Liver (tissue), 9 donors: ENCODE results near the gene KRT31. TPM values are rescaled to one million over a fixed set of nuclear protein-coding genes. Genes with fewer than 3 reads are reported as not detected.
A peak's percentile ranks its signal among the peaks of the same experiment; 100 is the strongest.
"Not testable (repeated sequence)": the region's sequence is repeated elsewhere in the genome, so short reads cannot be mapped to it uniquely, and the experiment has no call there.

Experiments
- DNase-seq: peaks from one replicate; pipeline ENCODE4 v3.0.0-alpha.2; 2017; ENCODE audit warnings: low spot score
- H3K27ac ChIP-seq, 2 donors: one replicate each; pipeline ENCODE4 v1.7.0; 2013; ENCODE audit warnings: inconsistent platforms in 2 of 2, low read length in 2 of 2, control low read depth in 1 of 2, low read depth in 1 of 2, mild to moderate bottlenecking in 1 of 2
- H3K27me3 ChIP-seq, 4 donors: one replicate each; pipeline versions ENCODE4 v1.6.1 to v1.7.0; 2013; ENCODE audit warnings: low read length in 3 of 4, inconsistent platforms in 1 of 4, mild to moderate bottlenecking in 1 of 4, moderate library complexity in 1 of 4; ENCODE audit not compliant: control insufficient read depth in 4 of 4, insufficient read depth in 4 of 4
- H3K36me3 ChIP-seq, 4 donors: one replicate each; pipeline versions ENCODE4 v1.6.1 to v1.7.0; 2013; ENCODE audit warnings: low read length in 3 of 4, mild to moderate bottlenecking in 3 of 4, low read depth in 1 of 4, moderate library complexity in 1 of 4; ENCODE audit not compliant: control insufficient read depth in 4 of 4, insufficient read depth in 3 of 4
- H3K4me1 ChIP-seq, 4 donors: one replicate each; pipeline versions ENCODE4 v1.6.1 to v1.7.0; 2013; ENCODE audit warnings: low read length in 3 of 4, mild to moderate bottlenecking in 3 of 4, moderate library complexity in 1 of 4; ENCODE audit not compliant: control insufficient read depth in 4 of 4, insufficient read depth in 4 of 4
- H3K4me3 ChIP-seq, 3 donors: one replicate each; pipeline versions ENCODE4 v1.6.1 to v1.7.0; 2013; ENCODE audit warnings: low read length in 3 of 3, control low read depth in 1 of 3, low read depth in 1 of 3, mild to moderate bottlenecking in 1 of 3
- H3K9ac ChIP-seq, 2 donors: one replicate each; pipeline ENCODE4 v1.7.0; 2013; ENCODE audit warnings: low read length in 2 of 2, mild to moderate bottlenecking in 2 of 2, moderate library complexity in 2 of 2, control low read depth in 1 of 2, low read depth in 1 of 2
- H3K9me3 ChIP-seq, 4 donors: one replicate each; pipeline versions ENCODE4 v1.6.1 to v1.7.0; 2013; ENCODE audit warnings: low read length in 3 of 4; ENCODE audit not compliant: control insufficient read depth in 4 of 4
- ATF3 ChIP-seq: IDR thresholded peaks from 2 replicates; pipeline ENCODE4 v1.6.1; 2016; ENCODE audit warnings: antibody characterized with exemption
- CTCF ChIP-seq: fragments of 150-350 bp; IDR thresholded peaks from 2 replicates; pipeline ENCODE4 v1.5.1; 2017; ENCODE audit warnings: improper control_type of control experiment, low read depth, low read length; ENCODE audit not compliant: missing input control
- EGR1 ChIP-seq, 2 donors: IDR thresholded peaks; 2 replicates each; pipeline ENCODE4 v1.6.1; 2016 to 2018; ENCODE audit warnings: antibody characterized with exemption in 2 of 2, low read depth in 2 of 2
- FOXA1 ChIP-seq: IDR thresholded peaks from 2 replicates; pipeline ENCODE4 v1.6.1; 2016; ENCODE audit warnings: antibody characterized with exemption
- GABPA ChIP-seq, 2 donors: IDR thresholded peaks in 1 of 2; conservative IDR thresholded peaks in 1 of 2; 2 replicates each; pipeline ENCODE4 v1.6.1; 2016; ENCODE audit warnings: antibody characterized with exemption in 2 of 2, mild to moderate bottlenecking in 1 of 2, moderate library complexity in 1 of 2
- HNF4A ChIP-seq, 2 donors: conservative IDR thresholded peaks; 2 replicates each; pipeline ENCODE4 v1.6.1; 2016; ENCODE audit warnings: antibody characterized with exemption in 2 of 2, mild to moderate bottlenecking in 2 of 2
- HNF4G ChIP-seq: IDR thresholded peaks from 2 replicates; pipeline ENCODE4 v1.6.1; 2016; ENCODE audit warnings: antibody characterized with exemption
- MAX ChIP-seq: IDR thresholded peaks from 2 replicates; pipeline ENCODE4 v1.6.1; 2016; ENCODE audit warnings: antibody characterized with exemption
- NR2F2 ChIP-seq: IDR thresholded peaks from 2 replicates; pipeline ENCODE4 v1.6.1; 2016; ENCODE audit warnings: antibody characterized with exemption
- RAD21 ChIP-seq, 2 donors: IDR thresholded peaks; 2 replicates each; pipeline ENCODE4 v1.6.1; 2016; ENCODE audit warnings: antibody characterized with exemption in 2 of 2, mild to moderate bottlenecking in 2 of 2
- RXRA ChIP-seq, 2 donors: IDR thresholded peaks; 2 replicates each; pipeline ENCODE4 v1.6.1; 2017 to 2018; ENCODE audit warnings: antibody characterized with exemption in 2 of 2, mild to moderate bottlenecking in 1 of 2
- SP1 ChIP-seq: IDR thresholded peaks from 2 replicates; pipeline ENCODE4 v1.6.1; 2018; ENCODE audit warnings: antibody characterized with exemption, mild to moderate bottlenecking
- YY1 ChIP-seq: IDR thresholded peaks from 2 replicates; pipeline ENCODE4 v1.6.1; 2016; ENCODE audit warnings: antibody characterized with exemption, mild to moderate bottlenecking
- ZBTB33 ChIP-seq: IDR thresholded peaks from 2 replicates; pipeline ENCODE4 v1.6.1; 2016; ENCODE audit warnings: antibody characterized with exemption
- WGBS: extraction: QIAGEN DNeasy Blood & Tissue Kit; methylation state at CpG from one replicate; pipeline ENCODE4 v1.1.7; 2013; 5-methylcytosine and 5-hydroxymethylcytosine counted together
- polyA plus RNA-seq, 2 donors: library from polyadenylated mRNA; stranded (reverse) in 1 of 2; unstranded in 1 of 2; fragments of 200-250 nt in 1 of 2; fragments of >200 nt in 1 of 2; fragmentation: Nextera tagmentation in 1 of 2; extraction: Ambion mirVana in 1 of 2; gene quantifications; one replicate each; pipeline versions ENCODE4 v1.2.1 to v1.2.3, GENCODE V29; 2013 to 2015
- total RNA-seq, 2 donors: library from RNA; depleted of rRNA; stranded (reverse); fragments of >200 nt; gene quantifications; one replicate each; pipeline ENCODE4 v1.2.3, GENCODE V29; 2014
- donor health status: healthy.
- donor health status: healthy.
- donor health status: healthy.
- donor health status: healthy.
- donor health status: healthy.

Gene KRT31
- total and polyA plus RNA-seq, 4 donors, result not detected

- DNase-seq, result no peak
- H3K4me1 ChIP-seq, result no peaks in the 10 kb centered on the region
- H3K9me3 ChIP-seq, result peaks cover 0 to 2% (median 0%) of the 10 kb centered on the region in 4 donors
- no peak overlapping the region for H3K27ac ChIP-seq
- no peak overlapping the region for H3K9ac ChIP-seq
- H3K27me3 ChIP-seq, result peaks cover 0 to 4% (median 0%) of the 10 kb centered on the region in 4 donors
- no peak overlapping the region for H3K4me3 ChIP-seq
- WGBS, result 46% methylated on average over 1 of the region's 1 CpG
- H3K36me3 ChIP-seq, result no peaks in the 10 kb centered on the region
- TF ChIP-seq RXRA (IDR thresholded peaks at IDR 0.05) (peak in 1 of 2 donors; percentile 12), HNF4A (conservative IDR thresholded peaks at IDR 0.05) (peak; percentile 38 to 49), ZBTB33 (no peak), EGR1 (IDR thresholded peaks at IDR 0.05; ENCODE audit: low read depth in 2 of 2) (no peak)
Observed at GRCh38 chr17:41383690-41384089, 13.7 kb downstream of the KRT31 start.

GRCh38 chr17:41382394-41382793 lies 15.0 kb downstream of the KRT31 start:
- peaks cover 0 to 2% (median 0%) of the 10 kb centered on the region in 4 donors for H3K9me3 ChIP-seq
- no peak overlapping the region for H3K4me3 ChIP-seq
- no peak overlapping the region for H3K9ac ChIP-seq
- H3K4me1 ChIP-seq, result no peaks in the 10 kb centered on the region
- peaks cover 0 to 4% (median 0%) of the 10 kb centered on the region in 4 donors for H3K27me3 ChIP-seq
- 98% methylated on average over 1 of the region's 1 CpG for WGBS
- no peaks in the 10 kb centered on the region for H3K36me3 ChIP-seq
- TF ChIP-seq SP1 (no peak), NR2F2 (no peak), EGR1 (IDR thresholded peaks at IDR 0.05; ENCODE audit: low read depth in 2 of 2) (no peak), FOXA1 (no peak), ATF3 (no peak), HNF4G (no peak), RAD21 (IDR thresholded peaks at IDR 0.05) (no peak), MAX (no peak), HNF4A (conservative IDR thresholded peaks at IDR 0.05) (no peak), GABPA (IDR thresholded peaks at IDR 0.05 in 1 of 2, conservative IDR thresholded peaks at IDR 0.05 in 1 of 2) (no peak), ZBTB33 (no peak), YY1 (no peak), CTCF (no peak)
- no peak for DNase-seq
- no peak overlapping the region for H3K27ac ChIP-seq

GRCh38 chr17:41381943-41382342 lies 15.5 kb downstream of the KRT31 start, which contains the start of gene KRT34:
KRT34 (minus strand) TSS chr17:41382306; CDS start chr17:41382246, 60 bp downstream.
- H3K9ac ChIP-seq, result not testable (repeated sequence)

GRCh38 chr17:41380091-41380490 lies 17.3 kb downstream of the KRT31 start:
- H3K9ac ChIP-seq, H3K4me1 ChIP-seq, H3K27me3 ChIP-seq, H3K27ac ChIP-seq, H3K36me3 ChIP-seq, H3K4me3 ChIP-seq, DNase-seq, H3K9me3 ChIP-seq: not testable (repeated sequence)
- 91% methylated on average over 7 of the region's 7 CpGs for WGBS

More at GRCh38 chr17:41381943-41382342, 15.5 kb downstream of the KRT31 start, which contains the start of gene KRT34:
- not testable (repeated sequence) for DNase-seq, H3K27ac ChIP-seq, H3K4me1 ChIP-seq, H3K27me3 ChIP-seq, H3K9me3 ChIP-seq, H3K36me3 ChIP-seq, H3K4me3 ChIP-seq
- 92% methylated on average over 13 of the region's 13 CpGs for WGBS
